Skeletal muscle tissue (tissue), 4 donors: ENCODE results near the gene CHKA. TPM values are rescaled to one million over a fixed set of nuclear protein-coding genes. Genes with fewer than 3 reads are reported as not detected.

ENCODE experiments used
- H3K27ac ChIP-seq: one replicate; pipeline ENCODE4 v1.7.0; 2013; ENCODE audit warnings: mild to moderate bottlenecking, low read depth, low read length, inconsistent platforms
- H3K27me3 ChIP-seq, 3 donors: one replicate each; pipeline ENCODE4 v1.7.0; 2013; ENCODE audit warnings: low read length in 3 of 3; ENCODE audit not compliant: control insufficient read depth in 3 of 3, insufficient read depth in 3 of 3
- H3K36me3 ChIP-seq, 3 donors: one replicate each; pipeline ENCODE4 v1.7.0; 2013; ENCODE audit warnings: low read length in 3 of 3; ENCODE audit not compliant: control insufficient read depth in 3 of 3, insufficient read depth in 3 of 3
- H3K4me1 ChIP-seq, 3 donors: one replicate each; pipeline ENCODE4 v1.7.0; 2013; ENCODE audit warnings: low read length in 3 of 3, mild to moderate bottlenecking in 3 of 3; ENCODE audit not compliant: control insufficient read depth in 3 of 3, insufficient read depth in 3 of 3
- H3K4me3 ChIP-seq, 3 donors: one replicate each; pipeline ENCODE4 v1.7.0; 2013; ENCODE audit warnings: low read length in 3 of 3
- H3K9ac ChIP-seq, 3 donors: one replicate each; pipeline ENCODE4 v1.7.0; 2013; ENCODE audit warnings: low read length in 3 of 3, mild to moderate bottlenecking in 3 of 3, moderate library complexity in 2 of 3, low read depth in 1 of 3
- H3K9me3 ChIP-seq, 3 donors: one replicate each; pipeline ENCODE4 v1.7.0; 2013; ENCODE audit warnings: low read length in 3 of 3; ENCODE audit not compliant: control insufficient read depth in 3 of 3
- total RNA-seq: library from RNA; depleted of rRNA; stranded (reverse); fragments of >200 nt; gene quantifications from one replicate; pipeline ENCODE4 v1.2.3, GENCODE V29; 2014
- donor health status: Osteomylitis.

The CHKA gene
- total RNA-seq, 1 donor from 2014 or later, result 8.9 TPM

- peaks cover 0 to 11% (median 8%) of the 10 kb centered on the region in 3 donors for H3K27me3 ChIP-seq
- H3K9me3 ChIP-seq, result no peaks in the 10 kb centered on the region
- H3K27ac ChIP-seq, result no peak overlapping the region
- peaks cover 0 to 16% (median 0%) of the 10 kb centered on the region in 3 donors for H3K4me1 ChIP-seq
- no peak overlapping the region for H3K4me3 ChIP-seq
- no peak overlapping the region for H3K9ac ChIP-seq
- H3K36me3 ChIP-seq, result no peaks in the 10 kb centered on the region
Observed at GRCh38 chr11:68016904-68017817, 104.0 kb downstream of the CHKA start.

DNA sequence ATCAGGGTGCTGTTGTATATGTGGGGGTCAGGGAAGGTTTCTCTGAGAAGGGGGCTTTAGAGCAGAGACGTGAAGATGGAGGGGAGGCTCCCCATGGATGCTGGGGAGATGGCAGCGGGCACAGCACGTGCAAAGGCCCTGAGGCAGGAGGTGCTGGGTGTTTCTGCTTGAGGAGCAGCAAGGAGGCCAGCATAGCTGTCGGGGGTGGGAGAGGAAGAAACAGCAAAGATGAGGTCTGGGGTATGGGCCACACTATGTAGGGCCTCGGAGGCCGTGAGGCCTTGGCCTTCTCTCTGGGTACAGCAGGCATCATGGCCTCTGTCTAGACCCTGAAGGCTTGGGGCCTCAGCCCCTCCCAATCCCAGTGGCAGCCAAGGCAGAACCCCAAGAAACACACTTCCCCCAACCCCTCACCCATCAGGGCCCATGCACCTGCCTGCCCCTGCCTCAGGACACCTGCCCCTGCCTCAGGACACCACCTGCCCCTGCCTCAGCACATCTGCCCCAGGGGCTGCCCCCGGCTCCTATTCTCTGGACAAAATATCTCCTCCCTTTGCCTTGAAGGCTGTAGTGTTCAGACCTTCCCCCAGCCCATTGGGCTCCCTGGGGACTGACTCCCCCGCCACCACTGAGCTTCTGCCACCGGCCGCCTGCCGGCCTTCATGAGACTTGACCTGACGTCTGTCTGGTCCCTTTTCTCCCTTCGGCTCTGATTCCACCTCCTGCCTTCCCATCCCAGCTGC is 104.9 kb downstream of the CHKA start:
- H3K36me3 ChIP-seq, result no peaks in the 10 kb centered on the region
- peaks cover 0 to 11% (median 8%) of the 10 kb centered on the region in 3 donors for H3K27me3 ChIP-seq
- no peak overlapping the region for H3K4me3 ChIP-seq
- H3K9ac ChIP-seq, result no peak overlapping the region
- no peaks in the 10 kb centered on the region for H3K9me3 ChIP-seq
- H3K4me1 ChIP-seq, result peaks cover 0 to 21% (median 5%) of the 10 kb centered on the region in 3 donors
- H3K27ac ChIP-seq, result no peak overlapping the region

- Histone ChIP-seq H3K27ac (no peak overlapping the region), H3K4me1 (peaks cover 0 to 27% (median 11%) of the 10 kb centered on the region in 3 donors), H3K9me3 (no peaks in the 10 kb centered on the region), H3K9ac (no peak overlapping the region), H3K27me3 (peaks cover 0 to 11% (median 8%) of the 10 kb centered on the region in 3 donors), H3K36me3 (no peaks in the 10 kb centered on the region), H3K4me3 (no peak overlapping the region)
Observed at GRCh38 chr11:68015467-68015866, 105.7 kb downstream of the CHKA start.

DNA sequence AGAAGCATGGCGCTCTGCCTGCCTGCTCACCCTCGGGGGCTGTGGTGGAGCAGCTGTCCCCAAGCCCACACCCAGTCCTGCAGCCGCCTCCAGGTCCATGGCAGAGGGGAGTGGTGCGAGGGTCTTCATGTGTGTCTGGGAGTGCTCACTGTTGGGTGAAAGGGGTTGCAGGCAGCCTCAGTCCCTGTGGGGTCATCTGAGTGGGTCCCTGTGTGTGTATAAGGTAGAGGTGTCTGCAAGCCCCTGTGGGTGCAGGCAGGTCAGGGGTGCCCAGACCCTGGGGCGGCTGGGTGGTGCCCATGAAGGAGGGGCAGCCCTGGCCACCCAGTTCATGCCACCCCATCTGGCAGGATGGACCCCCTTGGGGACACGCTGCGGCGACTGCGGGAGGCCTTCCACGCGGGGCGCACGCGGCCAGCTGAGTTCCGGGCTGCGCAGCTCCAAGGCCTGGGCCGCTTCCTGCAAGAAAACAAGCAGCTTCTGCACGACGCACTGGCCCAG is 106.2 kb downstream of the CHKA start:
- peaks cover 0 to 11% (median 5%) of the 10 kb centered on the region in 3 donors for H3K27me3 ChIP-seq
- H3K4me3 ChIP-seq, result no peak overlapping the region
- H3K9me3 ChIP-seq, result no peaks in the 10 kb centered on the region
- H3K4me1 ChIP-seq, result peaks cover 3 to 32% (median 16%) of the 10 kb centered on the region in 3 donors
- H3K27ac ChIP-seq, result no peak overlapping the region
- no peaks in the 10 kb centered on the region for H3K36me3 ChIP-seq
- H3K9ac ChIP-seq, result no peak overlapping the region

GRCh38 chr11:68014157-68014946 is 106.8 kb downstream of the CHKA start:
- H3K27ac ChIP-seq, result no peak overlapping the region
- no peak overlapping the region for H3K4me3 ChIP-seq
- peaks cover 0 to 4% (median 3%) of the 10 kb centered on the region in 3 donors for H3K27me3 ChIP-seq
- H3K9me3 ChIP-seq, result no peaks in the 10 kb centered on the region
- no peak overlapping the region for H3K9ac ChIP-seq
- no peaks in the 10 kb centered on the region for H3K36me3 ChIP-seq
- H3K4me1 ChIP-seq, result peaks cover 6 to 37% (median 18%) of the 10 kb centered on the region in 3 donors

GRCh38 chr11:68013611-68014156 is 107.5 kb downstream of the CHKA start:
- H3K36me3 ChIP-seq, result no peaks in the 10 kb centered on the region
- H3K4me3 ChIP-seq, result no peak overlapping the region
- no peaks in the 10 kb centered on the region for H3K9me3 ChIP-seq
- H3K27me3 ChIP-seq, result peaks cover 0 to 1% (median 0%) of the 10 kb centered on the region in 3 donors
- no peak overlapping the region for H3K9ac ChIP-seq
- no peak overlapping the region for H3K27ac ChIP-seq
- peaks cover 6 to 37% (median 18%) of the 10 kb centered on the region in 3 donors for H3K4me1 ChIP-seq

DNA sequence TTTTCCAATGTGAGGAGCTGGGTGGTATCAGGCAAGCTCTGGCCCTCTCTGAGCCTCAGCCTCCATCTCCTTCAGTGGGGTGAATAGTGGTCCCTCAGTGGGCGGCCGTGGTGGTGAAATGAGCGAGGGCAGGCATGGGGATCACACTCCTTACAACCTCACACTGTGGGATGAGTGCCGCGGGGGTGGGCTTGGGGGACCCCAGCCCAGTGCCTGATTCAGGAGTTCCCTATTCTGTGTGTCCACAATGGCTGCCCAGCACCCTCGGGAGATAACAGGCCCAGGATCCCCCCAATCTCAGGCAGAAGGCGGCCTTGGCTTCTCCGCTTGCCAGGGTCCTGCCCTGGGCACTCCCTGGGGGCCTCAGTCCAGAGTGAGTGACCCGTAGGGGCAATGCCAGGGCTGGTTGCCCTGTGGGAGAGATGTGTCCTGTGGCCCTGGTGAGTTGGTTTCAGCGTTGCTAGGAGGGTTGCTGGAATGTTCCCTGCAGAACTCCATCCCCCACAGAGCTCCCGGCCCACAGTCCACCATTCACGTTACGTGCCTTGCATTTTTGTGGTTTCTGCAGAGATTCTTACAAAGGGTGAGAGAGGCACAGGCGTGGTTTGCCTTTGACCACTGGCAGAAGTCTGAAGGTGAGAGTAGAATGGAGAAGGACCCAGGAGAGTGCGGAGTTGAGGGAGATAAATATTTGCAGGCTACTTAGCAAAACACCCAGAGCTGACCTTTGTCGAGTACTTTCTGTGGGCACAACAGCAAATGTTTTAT is 108.2 kb downstream of the CHKA start:
- no peaks in the 10 kb centered on the region for H3K36me3 ChIP-seq
- peaks cover 6 to 37% (median 18%) of the 10 kb centered on the region in 3 donors for H3K4me1 ChIP-seq
- H3K9me3 ChIP-seq, result no peaks in the 10 kb centered on the region
- H3K4me3 ChIP-seq, result no peak overlapping the region
- no peaks in the 10 kb centered on the region for H3K27me3 ChIP-seq
- no peak overlapping the region for H3K9ac ChIP-seq
- no peak overlapping the region for H3K27ac ChIP-seq

GRCh38 chr11:68012044-68012842 is 108.9 kb downstream of the CHKA start:
- no peaks in the 10 kb centered on the region for H3K27me3 ChIP-seq
- H3K4me3 ChIP-seq, result no peak overlapping the region
- H3K9ac ChIP-seq, result peak overlapping the region in 1 of 3 donors; percentile 8
- H3K4me1 ChIP-seq, result peaks cover 6 to 37% (median 18%) of the 10 kb centered on the region in 3 donors
- H3K27ac ChIP-seq, result no peak overlapping the region
- H3K9me3 ChIP-seq, result no peaks in the 10 kb centered on the region
- H3K36me3 ChIP-seq, result no peaks in the 10 kb centered on the region
